ENCODE results near the gene COL5A1. TPM values are rescaled to one million over a fixed set of nuclear protein-coding genes. Genes with fewer than 3 reads are reported as not detected.

The COL5A1 gene
- total RNA-seq, 2 experiments from 2014 or later: 0.12 to 0.19 TPM

GRCh38 chr9:134838651-134839454 lies 197.2 kb downstream of the COL5A1 start:
- POLR2A ChIA-PET: no interaction called here
- H3K27me3 Mint-ChIP-seq: no peaks in the 10 kb centered on the region
- CTCF ChIA-PET: interaction anchor here (0.5 kb wide), 2 partner anchors 42 to 285 kb away, joined by 3 read pairs; partner anchors contain the start of gene FCN2
- no peaks in the 10 kb centered on the region for H3K36me3 Mint-ChIP-seq
- H3K4me3 Mint-ChIP-seq: no peak overlapping the region
- H3K4me1 Mint-ChIP-seq (ENCODE audit: low read depth): no peaks in the 10 kb centered on the region
- H3K27ac Mint-ChIP-seq: no peak overlapping the region
- intact Hi-C loops (cut with micrococcal nuclease): no loop called here
- H3K9me3 Mint-ChIP-seq: no peaks in the 10 kb centered on the region
- no peak for DNase-seq

- intact Hi-C loops (cut with micrococcal nuclease): no loop called here
- no peak overlapping the region for H3K4me3 Mint-ChIP-seq
- no peaks in the 10 kb centered on the region for H3K9me3 Mint-ChIP-seq
- no peaks in the 10 kb centered on the region for H3K36me3 Mint-ChIP-seq
- no peak overlapping the region for H3K27ac Mint-ChIP-seq
- H3K4me1 Mint-ChIP-seq (ENCODE audit: low read depth): no peaks in the 10 kb centered on the region
- H3K27me3 Mint-ChIP-seq: no peaks in the 10 kb centered on the region
- POLR2A ChIA-PET: no interaction called here
- no peak for DNase-seq
- CTCF ChIA-PET: interaction anchor here (0.5 kb wide), 2 partner anchors 41 to 284 kb away, joined by 3 read pairs; partner anchors contain the start of gene FCN2
Measured at GRCh38 chr9:134839455-134840125, 198.0 kb downstream of the COL5A1 start.

- no peak for DNase-seq
- no peak overlapping the region for H3K4me3 Mint-ChIP-seq
- ChIA-PET POLR2A (interaction anchor here (0.6 kb wide), 1 partner anchor 18 kb away, joined by 3 read pairs; no protein-coding TSS in a partner anchor), CTCF (no interaction called here)
- H3K9me3 Mint-ChIP-seq: no peaks in the 10 kb centered on the region
- H3K36me3 Mint-ChIP-seq: no peaks in the 10 kb centered on the region
- H3K27ac Mint-ChIP-seq: no peak overlapping the region
- intact Hi-C loops (cut with micrococcal nuclease): no loop called here
- no peaks in the 10 kb centered on the region for H3K4me1 Mint-ChIP-seq (ENCODE audit: low read depth)
- H3K27me3 Mint-ChIP-seq: no peaks in the 10 kb centered on the region
Measured at GRCh38 chr9:134840511-134840910, 198.9 kb downstream of the COL5A1 start.

- Mint-ChIP-seq H3K9me3 (no peaks in the 10 kb centered on the region), H3K36me3 (no peaks in the 10 kb centered on the region), H3K4me1 (ENCODE audit: low read depth) (no peaks in the 10 kb centered on the region), H3K27me3 (no peaks in the 10 kb centered on the region), H3K27ac (no peak overlapping the region), H3K4me3 (no peak overlapping the region)
- DNase-seq: no peak
- intact Hi-C loops (cut with micrococcal nuclease): no loop called here
- CTCF ChIA-PET: no interaction called here
- POLR2A ChIA-PET: no interaction called here
Measured at GRCh38 chr9:134841180-134841904, 199.7 kb downstream of the COL5A1 start.

GRCh38 chr9:134842321-134842720 lies 200.7 kb downstream of the COL5A1 start:
- no peak for DNase-seq

GRCh38 chr9:134843740-134844139 lies 202.1 kb downstream of the COL5A1 start:
- intact Hi-C loops (cut with micrococcal nuclease): no loop called here
- no peaks in the 10 kb centered on the region for H3K9me3 Mint-ChIP-seq
- no peak overlapping the region for H3K27ac Mint-ChIP-seq
- no peaks in the 10 kb centered on the region for H3K27me3 Mint-ChIP-seq
- DNase-seq: no peak
- no peaks in the 10 kb centered on the region for H3K4me1 Mint-ChIP-seq (ENCODE audit: low read depth)
- CTCF ChIA-PET: no interaction called here
- POLR2A ChIA-PET: no interaction called here
- H3K4me3 Mint-ChIP-seq: no peak overlapping the region
- H3K36me3 Mint-ChIP-seq: no peaks in the 10 kb centered on the region

More at GRCh38 chr9:134842321-134842720, 200.7 kb downstream of the COL5A1 start:
- ChIA-PET POLR2A (no interaction called here), CTCF (no interaction called here)
- no peaks in the 10 kb centered on the region for H3K36me3 Mint-ChIP-seq
- H3K27ac Mint-ChIP-seq: no peak overlapping the region
- intact Hi-C loops (cut with micrococcal nuclease): no loop called here
- H3K4me3 Mint-ChIP-seq: no peak overlapping the region
- H3K4me1 Mint-ChIP-seq (ENCODE audit: low read depth): no peaks in the 10 kb centered on the region
- H3K27me3 Mint-ChIP-seq: no peaks in the 10 kb centered on the region
- no peaks in the 10 kb centered on the region for H3K9me3 Mint-ChIP-seq

GRCh38 chr9:134844821-134845220 lies 203.2 kb downstream of the COL5A1 start:
- H3K4me3 Mint-ChIP-seq: no peak overlapping the region
- H3K27ac Mint-ChIP-seq: no peak overlapping the region
- no peaks in the 10 kb centered on the region for H3K4me1 Mint-ChIP-seq (ENCODE audit: low read depth)
- no peaks in the 10 kb centered on the region for H3K27me3 Mint-ChIP-seq
- H3K36me3 Mint-ChIP-seq: no peaks in the 10 kb centered on the region
- no peaks in the 10 kb centered on the region for H3K9me3 Mint-ChIP-seq
- ChIA-PET POLR2A (no interaction called here), CTCF (no interaction called here)
- intact Hi-C loops (cut with micrococcal nuclease): no loop called here
- DNase-seq: no peak

GRCh38 chr9:134846187-134846586 lies 204.6 kb downstream of the COL5A1 start:
- ChIA-PET CTCF (no interaction called here), POLR2A (no interaction called here)
- no peaks in the 10 kb centered on the region for H3K36me3 Mint-ChIP-seq
- no peak for DNase-seq
- no peak overlapping the region for H3K4me3 Mint-ChIP-seq
- no peaks in the 10 kb centered on the region for H3K27me3 Mint-ChIP-seq
- no peak overlapping the region for H3K27ac Mint-ChIP-seq
- intact Hi-C loops (cut with micrococcal nuclease): no loop called here
- H3K4me1 Mint-ChIP-seq (ENCODE audit: low read depth): no peaks in the 10 kb centered on the region
- H3K9me3 Mint-ChIP-seq: no peaks in the 10 kb centered on the region

GRCh38 chr9:134846699-134847098 lies 205.1 kb downstream of the COL5A1 start:
- DNase-seq: no peak
- Mint-ChIP-seq H3K4me1 (ENCODE audit: low read depth) (no peaks in the 10 kb centered on the region), H3K36me3 (no peaks in the 10 kb centered on the region), H3K27me3 (no peaks in the 10 kb centered on the region), H3K9me3 (no peaks in the 10 kb centered on the region), H3K4me3 (no peak overlapping the region), H3K27ac (no peak overlapping the region)
- POLR2A ChIA-PET: no interaction called here
- CTCF ChIA-PET: no interaction called here
- intact Hi-C loops (cut with micrococcal nuclease): no loop called here

GRCh38 chr9:134847138-134847537 lies 205.5 kb downstream of the COL5A1 start:
- Mint-ChIP-seq H3K27me3 (no peaks in the 10 kb centered on the region), H3K4me3 (no peak overlapping the region), H3K27ac (no peak overlapping the region), H3K9me3 (no peaks in the 10 kb centered on the region), H3K4me1 (ENCODE audit: low read depth) (no peaks in the 10 kb centered on the region), H3K36me3 (no peaks in the 10 kb centered on the region)
- POLR2A ChIA-PET: no interaction called here
- intact Hi-C loops (cut with micrococcal nuclease): no loop called here
- no peak for DNase-seq
- CTCF ChIA-PET: no interaction called here

GRCh38 chr9:134847752-134848432 lies 206.3 kb downstream of the COL5A1 start:
- H3K27ac Mint-ChIP-seq: no peak overlapping the region
- H3K4me1 Mint-ChIP-seq (ENCODE audit: low read depth): no peaks in the 10 kb centered on the region
- no peaks in the 10 kb centered on the region for H3K9me3 Mint-ChIP-seq
- no peaks in the 10 kb centered on the region for H3K36me3 Mint-ChIP-seq
- CTCF ChIA-PET: no interaction called here
- DNase-seq: no peak
- POLR2A ChIA-PET: no interaction called here
- H3K4me3 Mint-ChIP-seq: no peak overlapping the region
- no peaks in the 10 kb centered on the region for H3K27me3 Mint-ChIP-seq
- intact Hi-C loops (cut with micrococcal nuclease): no loop called here

GRCh38 chr9:134848504-134848903 lies 206.9 kb downstream of the COL5A1 start:
- Mint-ChIP-seq H3K4me3 (no peak overlapping the region), H3K27me3 (no peaks in the 10 kb centered on the region), H3K36me3 (no peaks in the 10 kb centered on the region), H3K9me3 (no peaks in the 10 kb centered on the region), H3K4me1 (ENCODE audit: low read depth) (no peaks in the 10 kb centered on the region), H3K27ac (no peak overlapping the region)
- ChIA-PET CTCF (no interaction called here), POLR2A (no interaction called here)
- DNase-seq: no peak
- intact Hi-C loops (cut with micrococcal nuclease): no loop called here

All from activated CD4-positive, alpha-beta memory T cell treated with anti-CD3 and anti-CD28 coated beads for 36 hours (primary cell).